Measurements from ENCODE around the gene CAMSAP2. TPM values are rescaled to one million over a fixed set of nuclear protein-coding genes. Genes with fewer than 3 reads are reported as not detected.

Gene CAMSAP2
- total RNA-seq, 1 donor from 2014 or later: 43.9 TPM

DNA sequence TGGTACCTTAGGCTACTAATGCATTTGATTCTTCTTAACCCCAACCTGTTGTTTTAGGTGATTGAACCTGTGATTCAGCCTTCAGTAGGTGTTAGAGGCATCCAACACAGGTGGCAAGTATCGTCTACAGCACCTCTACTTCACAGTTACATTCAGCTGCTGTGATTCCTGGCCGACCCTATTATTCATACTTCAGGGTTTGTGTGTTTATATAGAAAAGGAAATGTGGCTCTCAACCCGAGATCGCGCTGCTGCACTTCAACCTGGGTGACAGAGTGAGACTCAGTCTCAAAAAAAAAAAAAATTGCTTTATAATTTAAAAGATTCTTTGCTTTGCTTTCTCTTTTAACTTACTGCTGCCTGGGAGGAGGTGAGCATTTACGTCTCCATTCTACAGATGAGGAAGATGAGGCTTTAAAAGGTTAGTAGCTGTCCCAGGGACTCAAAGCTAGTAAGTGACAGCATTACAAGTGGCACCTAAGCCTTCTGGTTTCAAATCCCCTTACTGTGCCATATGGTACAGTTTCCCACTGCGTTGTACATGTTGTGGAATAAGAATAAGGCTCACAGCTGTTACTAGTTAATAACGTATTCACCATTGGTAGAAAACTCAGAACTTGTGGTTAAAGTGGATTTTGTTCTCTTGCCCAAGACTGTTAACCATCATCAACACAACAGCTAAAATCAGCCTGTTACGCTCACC, 124.2 kb downstream of the CAMSAP2 start:
- no peaks in the 10 kb centered on the region for H4K20me1 ChIP-seq (ENCODE audit: low read depth)

DNA sequence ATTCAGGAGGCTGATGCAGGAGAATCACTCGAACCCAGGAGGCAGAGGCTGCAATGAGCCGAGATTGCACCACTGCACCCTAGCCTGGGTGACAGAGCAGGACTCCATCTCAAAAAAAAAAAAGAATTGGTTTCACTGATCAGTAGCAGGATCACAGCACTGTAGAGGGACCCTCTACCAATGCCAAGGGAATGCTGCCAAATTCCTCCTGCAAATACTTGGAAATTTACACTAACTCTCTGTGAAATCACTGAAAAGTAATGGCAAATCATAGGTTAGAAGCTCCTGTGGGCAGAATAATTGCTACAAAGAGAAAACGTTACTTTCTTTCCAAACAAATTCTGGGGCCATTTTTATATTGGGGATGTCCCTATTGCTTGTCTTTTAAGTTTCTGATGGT, 127.4 kb downstream of the CAMSAP2 start:
- peaks cover 21% of the 10 kb centered on the region for H3K36me3 Mint-ChIP-seq
- no peak overlapping the region for H3K4me2 ChIP-seq
- no peak overlapping the region for H3K27ac Mint-ChIP-seq
- H3K4me3 Mint-ChIP-seq: no peak overlapping the region
- H3K27me3 ChIP-seq: no peaks in the 10 kb centered on the region
- no peak for DNase-seq (ENCODE audit: low spot score)
- H3K36me3 ChIP-seq: no peaks in the 10 kb centered on the region
- H3K27ac ChIP-seq: no peak overlapping the region
- no peak overlapping the region for H2AFZ ChIP-seq (replicated peaks)
- H3K4me3 ChIP-seq: no peak overlapping the region
- no peaks in the 10 kb centered on the region for H3K9me3 Mint-ChIP-seq
- H4K20me1 ChIP-seq (ENCODE audit: low read depth): no peaks in the 10 kb centered on the region
- H3K4me1 ChIP-seq: peaks cover 15% of the 10 kb centered on the region
- H3K27me3 Mint-ChIP-seq (ENCODE audit: insufficient read depth, low read depth): peaks cover 2% of the 10 kb centered on the region
- H3K4me1 Mint-ChIP-seq: peaks cover 8% of the 10 kb centered on the region
- peaks cover 10% of the 10 kb centered on the region for H3F3A ChIP-seq (ENCODE audit: low read depth)
- no peaks in the 10 kb centered on the region for H3K9me3 ChIP-seq (ENCODE audit: low read depth)
- H3K79me2 ChIP-seq (ENCODE audit: low read depth): no peaks in the 10 kb centered on the region
- TF ChIP-seq EZH2 (IDR thresholded peaks at IDR 0.05): no peak
- TF ChIP-seq EZH2phosphoT487 (IDR thresholded peaks at IDR 0.05): no peak
- TF ChIP-seq, protein P1, sequence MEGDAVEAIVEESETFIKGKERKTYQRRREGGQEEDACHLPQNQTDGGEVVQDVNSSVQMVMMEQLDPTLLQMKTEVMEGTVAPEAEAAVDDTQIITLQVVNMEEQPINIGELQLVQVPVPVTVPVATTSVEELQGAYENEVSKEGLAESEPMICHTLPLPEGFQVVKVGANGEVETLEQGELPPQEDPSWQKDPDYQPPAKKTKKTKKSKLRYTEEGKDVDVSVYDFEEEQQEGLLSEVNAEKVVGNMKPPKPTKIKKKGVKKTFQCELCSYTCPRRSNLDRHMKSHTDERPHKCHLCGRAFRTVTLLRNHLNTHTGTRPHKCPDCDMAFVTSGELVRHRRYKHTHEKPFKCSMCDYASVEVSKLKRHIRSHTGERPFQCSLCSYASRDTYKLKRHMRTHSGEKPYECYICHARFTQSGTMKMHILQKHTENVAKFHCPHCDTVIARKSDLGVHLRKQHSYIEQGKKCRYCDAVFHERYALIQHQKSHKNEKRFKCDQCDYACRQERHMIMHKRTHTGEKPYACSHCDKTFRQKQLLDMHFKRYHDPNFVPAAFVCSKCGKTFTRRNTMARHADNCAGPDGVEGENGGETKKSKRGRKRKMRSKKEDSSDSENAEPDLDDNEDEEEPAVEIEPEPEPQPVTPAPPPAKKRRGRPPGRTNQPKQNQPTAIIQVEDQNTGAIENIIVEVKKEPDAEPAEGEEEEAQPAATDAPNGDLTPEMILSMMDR (IDR thresholded peaks at IDR 0.05): no peak
- H3K9ac ChIP-seq: no peak overlapping the region

More for the DNA sequence above, 124.2 kb downstream of the CAMSAP2 start:
- no peak overlapping the region for H2AFZ ChIP-seq (replicated peaks)
- H3K79me2 ChIP-seq (ENCODE audit: low read depth): no peaks in the 10 kb centered on the region
- Mint-ChIP-seq H3K4me3 (no peak overlapping the region), H3K36me3 (peaks cover 23% of the 10 kb centered on the region), H3K4me1 (peaks cover 6% of the 10 kb centered on the region), H3K9me3 (no peaks in the 10 kb centered on the region), H3K27ac (no peak overlapping the region), H3K27me3 (ENCODE audit: insufficient read depth, low read depth) (no peaks in the 10 kb centered on the region)
- H3K27ac ChIP-seq: no peak overlapping the region
- H3K4me2 ChIP-seq: no peak overlapping the region
- TF ChIP-seq, protein P1 (IDR thresholded peaks at IDR 0.05): no peak
- TF ChIP-seq EZH2phosphoT487 (IDR thresholded peaks at IDR 0.05): no peak
- TF ChIP-seq EZH2 (IDR thresholded peaks at IDR 0.05): no peak
- H3K9ac ChIP-seq: no peak overlapping the region
- H3K36me3 ChIP-seq: peaks cover 2% of the 10 kb centered on the region
- peaks cover 14% of the 10 kb centered on the region for H3F3A ChIP-seq (ENCODE audit: low read depth)
- no peaks in the 10 kb centered on the region for H3K9me3 ChIP-seq (ENCODE audit: low read depth)
- H3K4me1 ChIP-seq: peaks cover 14% of the 10 kb centered on the region
- DNase-seq (ENCODE audit: low spot score): no peak
- H3K4me3 ChIP-seq: no peak overlapping the region
- no peaks in the 10 kb centered on the region for H3K27me3 ChIP-seq

DNA sequence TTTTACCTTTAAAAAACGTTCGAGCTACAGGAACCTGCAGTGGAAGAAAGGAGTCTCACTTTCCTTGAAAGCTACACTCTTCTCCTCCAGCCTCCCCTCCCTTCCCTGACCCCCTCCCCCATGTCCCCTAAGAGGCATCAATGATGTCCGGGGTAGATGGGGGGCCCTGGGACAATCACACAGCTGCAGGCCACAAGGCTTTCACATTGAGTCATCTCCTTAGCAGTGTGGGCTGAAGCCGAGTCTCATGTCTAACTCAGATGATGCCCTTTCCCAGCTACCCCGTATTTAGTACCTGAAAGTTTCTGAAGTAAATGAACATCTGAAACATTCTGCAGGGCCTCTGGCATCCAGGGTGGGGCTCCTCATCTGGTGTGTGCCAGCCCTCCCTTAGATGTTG, 127.8 kb downstream of the CAMSAP2 start:
- Histone ChIP-seq H3K9me3 (ENCODE audit: low read depth) (no peaks in the 10 kb centered on the region), H3F3A (ENCODE audit: low read depth) (peaks cover 10% of the 10 kb centered on the region), H3K4me3 (no peak overlapping the region), H3K4me1 (peaks cover 17% of the 10 kb centered on the region), H3K27ac (no peak overlapping the region), H3K27me3 (no peaks in the 10 kb centered on the region), H2AFZ (replicated peaks) (no peak overlapping the region), H3K4me2 (no peak overlapping the region), H4K20me1 (ENCODE audit: low read depth) (no peaks in the 10 kb centered on the region), H3K36me3 (no peaks in the 10 kb centered on the region), H3K9ac (no peak overlapping the region), H3K79me2 (ENCODE audit: low read depth) (no peaks in the 10 kb centered on the region)
- Mint-ChIP-seq H3K9me3 (no peaks in the 10 kb centered on the region), H3K27ac (no peak overlapping the region), H3K4me1 (peaks cover 8% of the 10 kb centered on the region), H3K27me3 (ENCODE audit: insufficient read depth, low read depth) (peaks cover 2% of the 10 kb centered on the region), H3K4me3 (no peak overlapping the region), H3K36me3 (peaks cover 21% of the 10 kb centered on the region)
- no peak for DNase-seq (ENCODE audit: low spot score)
- TF ChIP-seq, protein P1 (IDR thresholded peaks at IDR 0.05): no peak
- TF ChIP-seq EZH2phosphoT487 (IDR thresholded peaks at IDR 0.05) (no peak), EZH2 (IDR thresholded peaks at IDR 0.05) (no peak)

Data from neural progenitor cell (in vitro differentiated cells).